GM12878 (cell line): ENCODE results near the gene NSMCE4A. TPM values are rescaled to one million over a fixed set of nuclear protein-coding genes. Genes with fewer than 3 reads are reported as not detected.
"Not testable (repeated sequence)": the region's sequence is repeated elsewhere in the genome, so short reads cannot be mapped to it uniquely, and the experiment has no call there.

Source experiments
- ATAC-seq: fragments of 200-7000 bp; cut with Tn5 transposase; 3 replicates; pipeline ENCODE4 v1.9.1; 2020; ENCODE audit warnings: mild to moderate bottlenecking, moderate library complexity
- BruUV-seq: library from RNA; stranded (reverse); fragments of 400-500 nt; replicated peaks from 2 replicates; lab custom pipeline; 2021; lab: Mats Ljungman, UMichigan
- CTCF ChIA-PET: fragments of 300-600 bp; sonication (Branson Sonifier 250); formaldehyde crosslinking; extraction: SDS; loops from one replicate; lab custom pipeline; 2021; ENCODE audit warnings: inconsistent platforms; lab: Yijun Ruan, JAX
- POLR2A ChIA-PET: fragments of 350-600 bp; formaldehyde crosslinking; extraction: SDS; loops from one replicate; lab custom pipeline; 2021; ENCODE audit warnings: inconsistent platforms; lab: Charles Lee
- RAD21 ChIA-PET: fragments of 300-600 bp; sonication (Branson Sonifier 250); formaldehyde crosslinking; loops from one replicate; lab custom pipeline; 2023; ENCODE audit warnings: antibody characterized with exemption; ENCODE audit not compliant: unreplicated experiment; lab: Charles Lee
- SMC1A ChIA-PET: fragments of 300-600 bp; sonication (Branson Sonifier 250); formaldehyde crosslinking; loops from one replicate; lab custom pipeline; 2023; ENCODE audit not compliant: unreplicated experiment, uncharacterized antibody; lab: Charles Lee
- DNase-seq: peaks from one replicate; pipeline ENCODE4 v3.0.0-alpha.2; 2011; ENCODE audit warnings: low read depth, low spot score
- FAIRE-seq: peaks from 3 replicates; lab custom pipeline; 2011; peaks lifted over from hg19 to GRCh38; lab: Jason Lieb, UNC
- H2AFZ ChIP-seq: 2 replicates; pipeline ENCODE4 v1.6.0; 2011; ENCODE audit warnings: low read depth, low read length, control low read depth; ENCODE audit not compliant: control insufficient read depth
- H3K27ac ChIP-seq: 2 replicates; pipeline ENCODE4 v1.5.1; 2011; ENCODE audit warnings: control low read depth; ENCODE audit not compliant: control insufficient read depth, insufficient read depth
- H3K27me3 ChIP-seq, 2 experiments: replicated peaks in 1 of 2; 2 replicates each; pipeline versions ENCODE4 v1.6.0 to v1.6.1; 2011; ENCODE audit warnings: low read length in 1 of 2; ENCODE audit not compliant: control insufficient read depth in 2 of 2, insufficient read depth in 2 of 2
- H3K36me3 ChIP-seq, 2 experiments: 2 replicates each; pipeline ENCODE4 v1.5.1; 2011; ENCODE audit warnings: low read length in 1 of 2; ENCODE audit not compliant: control insufficient read depth in 2 of 2, insufficient read depth in 2 of 2
- H3K4me1 ChIP-seq: 2 replicates; pipeline ENCODE4 v1.6.1; 2011; ENCODE audit warnings: mild to moderate bottlenecking, low read length, moderate library complexity, mixed read lengths; ENCODE audit not compliant: control insufficient read depth, insufficient read depth
- H3K4me2 ChIP-seq: 2 replicates; pipeline ENCODE4 v1.6.0; 2011; ENCODE audit warnings: control low read depth; ENCODE audit not compliant: control insufficient read depth, insufficient read depth
- H3K4me3 ChIP-seq: fragments of 200-600 bp; sonication (generic); 2 replicates; pipeline ENCODE4 v1.5.1; 2016
- H3K79me2 ChIP-seq: 2 replicates; pipeline ENCODE4 v1.6.0; 2011; ENCODE audit warnings: low read length; ENCODE audit not compliant: control insufficient read depth, insufficient read depth
- H3K9ac ChIP-seq: 2 replicates; pipeline ENCODE4 v1.8.0; 2011; ENCODE audit warnings: low read length, control low read depth, mixed read lengths; ENCODE audit not compliant: control insufficient read depth, insufficient read depth
- H3K9me3 ChIP-seq: replicated peaks from 3 replicates; pipeline ENCODE4 v1.5.1; 2011; ENCODE audit warnings: mild to moderate bottlenecking, low read length; ENCODE audit not compliant: control insufficient read depth, insufficient read depth
- H4K20me1 ChIP-seq: 2 replicates; pipeline ENCODE4 v1.6.0; 2011; ENCODE audit not compliant: control insufficient read depth, insufficient read depth
- CHD4 ChIP-seq: fragments of 200-600 bp; sonication (generic); IDR thresholded peaks from 2 replicates; pipeline ENCODE4 v1.6.1; 2016; ENCODE audit warnings: mild to moderate bottlenecking
- ZBTB11 ChIP-seq: fragments of 450-650 bp; formaldehyde crosslinking; IDR thresholded peaks from 2 replicates; pipeline ENCODE4 v1.5.0; 2022; ENCODE audit warnings: mild to moderate bottlenecking, missing genetic modification characterization
- ZSCAN29 ChIP-seq: fragments of 450-650 bp; IDR thresholded peaks from 2 replicates; pipeline ENCODE4 v1.6.1; 2017; ENCODE audit warnings: mild to moderate bottlenecking, moderate library complexity
- WGBS: methylation state at CpG from one replicate; pipeline ENCODE4 v1.1.6; 2016; ENCODE audit warnings: low lambda C conversion rate; ENCODE audit not compliant: insufficient replicate concordance, insufficient coverage; ENCODE audit errors: missing lambda C conversion rate; 5-methylcytosine and 5-hydroxymethylcytosine counted together
- in situ Hi-C: fragments of 300-500 bp; cut with MboI; formaldehyde crosslinking; loops from 9 replicates; pipeline ENCODE4 v1.14.3; 2018; ENCODE audit warnings: mixed read lengths
- intact Hi-C: fragments of 100-400 bp; cut with micrococcal nuclease; formaldehyde crosslinking; loops from one replicate; pipeline ENCODE4 v1.14.2; 2022; ENCODE audit not compliant: unreplicated experiment
- polyA plus RNA-seq, 11 experiments: library from polyadenylated mRNA; depleted of rRNA in 4 of 11; unstranded in 6 of 11; stranded (reverse) in 5 of 11; fragments of >200 nt; fragmentation: Nextera tagmentation in 4 of 11; fragmentation: Illumina TruSeq in 1 of 11; extraction: Ambion mirVana in 4 of 11; extraction: Trizol in 1 of 11; gene quantifications; 1 replicate in 1 of 11; 2 replicates in 10 of 11; pipeline versions ENCODE4 v1.2.1 to v1.2.3, GENCODE V29; 2011 to 2016; ENCODE audit warnings: inconsistent platforms in 2 of 11, missing spikeins in 2 of 11, low read depth in 1 of 11
- total RNA-seq, 4 experiments: library from RNA; depleted of rRNA in 3 of 4; stranded (reverse); fragments of >200 nt in 3 of 4; fragmentation: Illumina TruSeq in 1 of 4; extraction: Trizol in 1 of 4; gene quantifications; 2 replicates each; pipeline versions ENCODE4 v1.2.1 to v1.2.3, GENCODE V29; 2013 to 2021

Gene NSMCE4A
- total and polyA plus RNA-seq, 10 of the 15 experiments (the other 5 are each of a cell fraction or from before 2014, with no cell fraction given), result 14.2 to 105 (median 76.1) TPM

GRCh38 chr10:121935702-121936101, 39.3 kb downstream of the NSMCE4A start:
- WGBS, result 83% methylated on average over 7 of the region's 7 CpGs
- H3K27me3 ChIP-seq, result no peaks in the 10 kb centered on the region
- in situ Hi-C loops (no loop called here), intact Hi-C loops (no loop called here)
- CTCF ChIA-PET, result interaction anchor here (0.6 kb wide), 1 partner anchor 35 kb away, joined by 3 read pairs; no protein-coding TSS in a partner anchor
- no peaks in the 10 kb centered on the region for H3K4me1 ChIP-seq
- H3K9ac ChIP-seq, result no peak overlapping the region
- H4K20me1 ChIP-seq, result no peaks in the 10 kb centered on the region
- POLR2A ChIA-PET, result no interaction called here
- H3K27ac ChIP-seq, result no peak overlapping the region
- no peaks in the 10 kb centered on the region for H3K36me3 ChIP-seq
- ATAC-seq (no peak), FAIRE-seq (no peak), DNase-seq (no peak)
- no peaks in the 10 kb centered on the region for H3K9me3 ChIP-seq
- no peak overlapping the region for H2AFZ ChIP-seq
- H3K4me3 ChIP-seq, result no peak overlapping the region
- H3K79me2 ChIP-seq, result no peaks in the 10 kb centered on the region
- no peak overlapping the region for H3K4me2 ChIP-seq
- RAD21 ChIA-PET, result no interaction called here
- no TSS peak for BruUV-seq
- SMC1A ChIA-PET, result interaction anchor here (0.5 kb wide), 1 partner anchor 69 kb away, joined by 3 read pairs; no protein-coding TSS in a partner anchor
- no peak for TF ChIP-seq ZSCAN29
- no peak for TF ChIP-seq ZBTB11 (CRISPR knock-in tag)
- TF ChIP-seq CHD4, result no peak
- TF ChIP-seq, all 136 proteins: peak for 0

GRCh38 chr10:121930268-121931085, 44.5 kb downstream of the NSMCE4A start:
- not testable (repeated sequence) for ATAC-seq

More at GRCh38 chr10:121930268-121931085, 44.5 kb downstream of the NSMCE4A start:
- H3K9ac ChIP-seq, FAIRE-seq, H4K20me1 ChIP-seq, SMC1A ChIA-PET, intact Hi-C loops, H3K27me3 ChIP-seq, H2AFZ ChIP-seq, BruUV-seq, in situ Hi-C loops, H3K9me3 ChIP-seq, DNase-seq, H3K4me3 ChIP-seq, H3K4me1 ChIP-seq, H3K36me3 ChIP-seq, RAD21 ChIA-PET, H3K27ac ChIP-seq, H3K4me2 ChIP-seq, POLR2A ChIA-PET: not testable (repeated sequence)
- H3K79me2 ChIP-seq, result peaks cover 26% of the 10 kb centered on the region
- CTCF ChIA-PET, result interaction anchor here (0.8 to 1.6 kb wide), 2 partner anchors 29 to 349 kb away, joined by 3 to 5 read pairs; no protein-coding TSS in a partner anchor
- WGBS, result 89% methylated on average over 11 of the region's 11 CpGs
